Right ventricle myocardium superior (tissue), 1 donor: Measurements from ENCODE around the gene TMEM131. TPM values are rescaled to one million over a fixed set of nuclear protein-coding genes. Genes with fewer than 3 reads are reported as not detected.
"Not testable (repeated sequence)": the region's sequence is repeated elsewhere in the genome, so short reads cannot be mapped to it uniquely, and the experiment has no call there.

Source experiments
- ATAC-seq: fragments of 200-7000 bp; cut with Tn5 transposase; one replicate; pipeline ENCODE4 v1.9.1; 2020; ENCODE audit warnings: mild to moderate bottlenecking; ENCODE audit not compliant: poor library complexity
- DNase-seq: peaks from one replicate; pipeline ENCODE4 v3.0.0-alpha.2; 2020
- intact Hi-C: fragments of 100-400 bp; cut with DNase I; formaldehyde crosslinking; loops from one replicate; pipeline ENCODE4 v1.11.2; 2022
- total RNA-seq: library from RNA; stranded (reverse); fragmentation: NEBNext Ultra II Directional; extraction: Animal tissue kit (Norgen Biotek cat#: 25700); gene quantifications from one replicate; pipeline ENCODE4 v1.2.1, GENCODE V29; 2021
- donor health status: DM: no; HTN: yes; CAD: no; lungs with severe emphysema.

TMEM131 gene
- total RNA-seq, 1 donor from 2014 or later = 26.7 TPM

DNA sequence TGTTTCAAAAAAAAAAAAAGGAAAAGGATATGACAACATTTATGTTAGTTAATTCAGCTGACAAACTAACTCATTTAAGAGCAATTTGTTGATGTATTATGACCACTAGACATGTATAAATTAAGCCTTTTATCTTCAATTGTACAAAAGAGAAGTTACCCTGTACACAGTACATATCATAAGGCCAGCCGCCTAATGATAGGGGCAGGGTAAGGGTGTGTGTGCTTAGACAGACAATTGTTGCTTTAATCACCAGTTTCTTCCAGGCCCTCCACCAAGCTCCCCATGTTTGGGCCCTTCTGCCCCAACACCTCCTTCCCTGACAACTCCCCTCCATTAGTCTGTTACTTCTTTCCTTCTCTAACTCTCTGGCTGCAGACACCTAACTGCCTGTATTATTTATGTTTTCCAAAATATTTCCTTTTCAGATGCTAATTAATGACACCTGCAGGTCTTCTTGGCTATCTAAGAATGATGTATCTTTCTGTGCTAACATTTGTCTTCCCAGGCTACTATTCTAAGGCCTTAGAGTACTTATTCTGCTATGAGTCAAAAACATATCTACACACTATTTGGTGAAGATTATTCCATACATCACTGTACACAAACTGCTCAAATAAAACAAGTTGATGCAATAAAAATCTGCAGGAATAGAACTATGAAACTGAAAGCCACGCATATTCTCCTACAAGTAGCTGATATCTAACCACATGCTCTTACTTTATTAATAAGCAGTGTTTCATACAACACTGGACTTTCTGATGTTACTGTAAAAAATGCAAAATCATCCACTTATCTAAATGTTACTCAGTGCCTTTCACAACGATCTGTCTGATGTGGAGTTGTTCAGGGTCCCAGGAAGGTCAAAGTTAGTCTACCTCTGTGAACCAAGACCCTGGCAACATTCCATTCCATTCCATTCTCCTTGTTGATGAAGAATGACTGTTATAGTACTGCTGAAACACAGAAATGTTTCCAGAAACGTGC, 26.4 kb downstream of the TMEM131 start:
- no peak for ATAC-seq

GRCh38 chr2:97967931-97968627, 27.7 kb downstream of the TMEM131 start:
- no peak for DNase-seq
- intact Hi-C loops = no loop called here
- ATAC-seq = no peak

More for the DNA sequence above, 26.4 kb downstream of the TMEM131 start:
- intact Hi-C loops = no loop called here
- DNase-seq = no peak

DNA sequence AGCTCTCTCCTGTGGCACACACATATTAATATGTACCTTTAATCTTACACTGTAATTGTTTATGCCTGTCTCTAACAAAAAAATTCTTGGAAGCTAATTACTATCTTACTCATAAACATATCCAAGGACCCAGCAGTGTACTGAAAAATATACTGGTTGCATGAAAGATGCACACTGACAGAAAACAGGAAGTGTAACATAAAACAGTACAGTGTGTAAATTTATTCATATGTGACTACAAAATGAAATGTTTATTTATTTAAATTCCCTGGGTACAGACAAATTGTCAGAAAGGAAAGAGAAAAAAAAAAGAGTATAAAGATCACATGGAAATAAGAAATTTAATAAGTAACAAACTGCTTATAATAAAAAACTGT, 28.5 kb downstream of the TMEM131 start:
- DNase-seq (no peak), ATAC-seq (no peak)
- intact Hi-C loops = no loop called here

DNA sequence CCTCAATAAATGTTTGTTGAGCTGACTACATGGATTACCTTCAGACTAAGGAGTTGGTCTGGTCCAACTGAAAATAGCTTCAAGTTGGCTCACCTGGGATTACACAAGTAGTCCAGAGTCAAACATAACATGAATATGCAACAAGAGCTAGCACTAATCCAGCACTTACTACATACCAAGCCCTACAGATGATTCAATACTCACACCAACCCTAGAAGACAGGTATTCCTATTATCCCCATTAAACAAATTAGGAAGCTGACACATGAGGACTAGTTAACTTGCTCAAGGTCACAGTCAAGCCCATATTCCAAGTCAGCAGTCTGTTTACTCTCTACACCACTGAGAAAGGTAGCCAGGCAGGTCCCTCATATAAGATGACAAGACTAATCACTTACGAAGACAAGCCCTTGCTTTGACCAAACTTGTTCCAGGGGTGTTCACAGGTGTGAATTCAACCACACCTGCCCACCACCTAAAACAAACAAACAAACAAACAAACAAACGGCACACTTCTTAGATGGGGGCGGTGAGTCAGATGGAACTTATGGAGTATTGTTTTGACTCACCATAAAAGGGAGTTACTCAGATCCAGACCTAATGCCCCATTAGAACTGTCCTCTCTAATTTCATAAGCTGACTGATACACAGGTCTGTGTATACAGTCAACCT, 29.1 kb downstream of the TMEM131 start:
- intact Hi-C loops = no loop called here
- ATAC-seq (peak; percentile 11), DNase-seq (no peak)

DNA sequence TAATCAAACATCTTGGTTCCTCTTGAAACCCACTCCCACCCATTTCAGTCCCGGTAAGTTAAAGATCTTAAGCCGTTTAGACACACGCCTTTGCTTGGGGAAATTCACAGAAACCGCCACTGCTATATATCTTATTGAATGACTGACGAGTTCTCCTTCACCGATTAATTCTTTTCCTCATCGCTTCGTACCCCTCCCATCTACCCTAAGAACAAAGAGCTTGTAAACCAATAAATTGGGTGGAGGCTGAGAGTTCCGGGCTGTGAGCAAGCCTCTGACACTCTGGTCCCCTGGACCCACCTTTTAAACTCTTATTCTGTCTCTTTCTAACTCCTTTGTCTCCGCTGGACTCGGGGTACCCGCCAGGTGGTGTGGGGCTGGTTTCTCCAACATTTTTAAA, 30.6 kb downstream of the TMEM131 start:
- ATAC-seq (no peak), DNase-seq (no peak)
- intact Hi-C loops = no loop called here

DNA sequence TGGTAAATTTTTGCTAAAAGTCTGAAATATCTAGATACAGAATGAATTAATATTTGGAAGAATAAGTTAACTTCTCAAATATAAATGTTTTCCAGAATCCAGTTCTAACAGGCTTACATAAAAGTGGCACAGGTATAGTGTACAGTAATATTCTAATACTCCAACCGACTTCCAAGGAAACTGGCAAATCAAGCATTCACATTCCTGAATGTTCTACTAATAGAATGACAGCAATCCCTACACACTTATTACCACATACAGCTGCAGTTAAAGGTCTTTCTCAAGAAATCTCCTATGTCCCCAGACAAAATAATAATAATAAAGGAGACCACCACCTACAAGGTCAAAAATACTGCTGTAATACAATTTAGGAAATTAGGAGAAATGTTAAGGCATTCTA, 31.9 kb downstream of the TMEM131 start:
- ATAC-seq = no peak
- no peak for DNase-seq
- intact Hi-C loops = no loop called here

DNA sequence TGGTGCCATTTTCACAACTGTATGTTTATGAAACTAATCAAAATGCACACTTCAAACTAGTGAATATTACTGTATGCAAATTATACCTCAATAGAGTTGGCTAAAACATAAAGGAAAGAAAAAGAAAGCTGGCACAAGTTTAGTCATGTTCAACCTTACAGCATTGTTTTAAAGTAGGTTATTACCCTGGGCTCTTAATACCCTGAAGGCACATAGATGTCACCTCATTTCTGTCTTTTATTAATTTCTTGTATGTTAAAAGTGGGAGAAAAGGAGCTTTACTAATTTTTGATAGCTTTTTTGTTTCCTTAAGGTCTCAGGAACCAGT, 32.7 kb downstream of the TMEM131 start:
- no peak for DNase-seq
- intact Hi-C loops = no loop called here
- no peak for ATAC-seq

DNA sequence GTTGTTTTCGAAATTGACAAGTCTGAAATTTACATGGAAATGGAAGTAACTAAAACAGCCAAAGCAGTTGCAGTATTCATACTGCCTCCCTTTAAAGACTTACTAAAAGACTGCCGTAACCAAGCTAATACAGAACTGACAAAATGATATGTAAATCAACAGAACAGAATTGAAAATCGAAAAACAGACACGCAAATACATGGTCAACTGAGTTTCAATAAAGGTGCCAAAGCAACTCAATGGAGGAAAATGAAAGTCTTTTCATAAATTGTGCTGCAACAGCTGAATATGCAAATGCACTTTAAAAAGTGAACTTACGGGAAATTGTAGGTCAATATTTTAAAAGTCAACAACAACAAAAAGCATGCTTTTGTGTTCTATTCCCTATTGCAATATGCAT, 34.2 kb downstream of the TMEM131 start:
- intact Hi-C loops = no loop called here
- DNase-seq (no peak), ATAC-seq (no peak)

DNA sequence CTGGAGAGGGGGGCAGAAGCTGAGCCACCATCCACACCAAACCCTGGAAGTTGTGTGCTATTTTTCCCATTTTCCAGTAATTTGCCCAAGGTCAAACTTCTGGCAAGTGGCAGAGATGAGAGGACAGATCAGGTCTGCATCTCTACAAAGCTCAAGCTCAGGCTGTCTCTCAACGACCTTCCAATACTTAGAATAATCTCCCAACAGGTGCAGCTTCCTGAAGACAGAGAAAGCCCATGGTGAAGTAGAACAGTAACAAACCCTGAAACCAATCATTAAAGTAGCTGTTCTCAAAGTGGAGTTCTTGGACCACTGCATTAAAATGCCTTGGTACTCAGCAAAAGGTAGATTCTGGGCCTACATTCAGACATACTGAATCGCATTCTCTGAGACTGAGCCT, 37.6 kb downstream of the TMEM131 start:
- intact Hi-C loops = no loop called here
- DNase-seq (no peak), ATAC-seq (no peak)

- DNase-seq (no peak), ATAC-seq (peak; percentile 63)
- intact Hi-C loops = no loop called here
These were observed 38.1 kb downstream of the TMEM131 start for GRCh38 chr2:97957432-97958183.

DNA sequence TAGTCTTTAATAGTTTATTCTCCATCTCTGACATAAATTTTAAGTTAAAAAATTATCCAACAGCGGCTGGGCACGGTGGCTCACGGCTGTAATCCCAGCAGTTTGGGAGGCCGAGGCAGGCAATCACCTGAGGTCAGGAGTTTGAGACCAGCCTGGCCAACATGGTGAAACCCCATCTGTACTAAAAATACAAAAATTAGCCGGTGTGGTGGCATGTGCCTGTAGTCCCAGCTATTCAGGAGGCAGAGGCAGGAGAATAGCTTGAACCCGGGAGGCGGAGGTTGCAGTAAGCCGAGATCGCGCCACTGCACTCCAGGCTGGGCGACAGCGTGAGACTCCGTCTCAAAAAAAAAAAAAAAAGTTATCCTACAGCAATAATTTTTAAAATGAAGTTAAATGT, 39.0 kb downstream of the TMEM131 start:
- intact Hi-C loops, DNase-seq, ATAC-seq: not testable (repeated sequence)

DNA sequence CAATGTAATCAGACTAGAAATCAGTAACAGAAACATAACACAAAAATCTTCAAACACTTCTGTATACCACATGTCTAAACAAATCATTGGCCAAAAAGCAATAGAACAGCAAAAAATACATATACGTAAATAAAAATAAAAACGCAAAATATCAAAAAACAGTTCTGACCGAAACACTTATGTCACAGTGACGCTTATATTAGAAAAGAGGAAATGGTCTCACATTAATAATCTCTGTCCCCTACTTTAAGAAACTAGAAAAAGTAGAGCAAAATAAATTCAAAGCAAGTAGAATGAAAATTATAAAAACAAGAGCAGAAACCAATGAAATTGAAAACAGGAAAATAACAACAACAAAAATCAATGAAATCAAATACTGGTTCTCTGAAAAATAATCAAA, 41.9 kb downstream of the TMEM131 start:
- DNase-seq (no peak), ATAC-seq (no peak)
- intact Hi-C loops = no loop called here

DNA sequence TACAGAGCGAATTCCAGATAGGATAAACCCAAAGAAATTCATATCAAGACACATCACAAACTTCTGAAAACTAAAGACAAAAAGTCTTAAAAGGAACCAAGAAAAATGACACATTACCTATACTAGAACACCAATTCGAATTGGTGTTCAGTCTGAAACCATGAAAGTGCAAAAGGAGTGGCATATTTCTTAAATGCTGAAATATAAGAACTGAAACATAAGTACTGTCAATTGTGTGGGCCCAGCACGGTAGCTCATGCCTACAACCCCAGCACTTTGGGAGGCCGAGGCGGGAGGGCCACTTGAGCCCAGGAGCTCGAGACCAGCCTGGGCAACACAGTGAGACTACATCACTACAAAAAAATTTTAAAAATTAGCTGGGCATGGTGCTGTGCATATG, 43.4 kb downstream of the TMEM131 start:
- intact Hi-C loops = no loop called here
- DNase-seq = no peak
- ATAC-seq = no peak

GRCh38 chr2:97951155-97951680, 44.5 kb downstream of the TMEM131 start:
- no peak for ATAC-seq
- no peak for DNase-seq
- intact Hi-C loops = no loop called here

DNA sequence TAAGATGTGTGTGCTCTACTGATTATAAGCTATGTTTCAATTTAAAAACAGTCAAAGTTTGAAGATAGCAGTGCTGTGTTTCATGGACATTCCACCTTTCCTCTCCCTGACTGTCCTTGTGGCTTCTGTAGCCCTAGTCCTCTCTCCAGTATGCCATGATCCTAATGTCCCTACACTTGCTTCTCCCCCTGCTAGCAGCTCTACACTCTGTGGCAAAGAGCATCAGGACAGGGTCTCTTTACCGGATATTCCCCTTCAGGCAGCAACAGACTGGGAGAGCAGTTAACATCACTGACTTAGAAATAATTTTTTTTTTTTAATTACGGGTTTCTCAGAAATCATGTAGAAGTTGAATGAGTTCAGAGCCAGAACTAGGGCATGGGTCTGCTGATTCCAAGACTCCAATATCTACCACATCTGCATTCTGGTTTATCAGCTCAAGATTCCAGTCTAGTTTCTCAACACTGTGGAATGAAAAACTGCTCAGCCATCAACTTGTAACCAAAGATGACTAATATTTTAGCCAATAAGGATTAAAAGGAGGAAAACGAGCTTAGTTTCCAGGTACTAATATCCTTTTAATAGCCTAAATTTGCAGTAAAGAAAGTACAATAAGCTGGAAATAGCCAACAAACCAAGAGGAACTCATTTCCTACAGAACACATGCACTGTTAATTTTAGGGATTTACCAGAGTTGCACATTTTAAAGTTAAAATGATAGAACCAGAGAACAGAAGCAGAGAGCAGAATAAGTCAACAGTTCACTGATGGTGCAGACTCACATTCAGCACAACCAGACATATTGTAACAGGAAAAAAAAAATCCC, 45.2 kb downstream of the TMEM131 start:
- DNase-seq (no peak), ATAC-seq (no peak)
- intact Hi-C loops = no loop called here

DNA sequence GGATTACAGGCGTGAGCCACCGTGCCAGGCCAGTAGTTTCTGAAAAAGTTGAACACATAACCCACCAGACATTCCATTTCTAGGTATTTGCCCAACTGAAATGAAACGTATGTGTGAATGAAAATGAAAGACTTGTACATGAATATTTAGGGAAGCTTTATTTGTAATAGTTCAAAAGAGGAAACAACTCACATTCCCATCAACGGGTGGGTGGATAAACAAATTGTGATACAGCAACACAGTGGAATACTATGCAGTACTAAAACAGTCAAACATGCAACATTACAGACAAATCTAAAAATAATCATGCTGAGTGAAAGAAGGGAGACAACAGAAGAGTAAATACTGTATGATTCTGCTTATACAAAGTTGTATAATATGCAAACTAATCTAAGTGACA, 46.8 kb downstream of the TMEM131 start:
- intact Hi-C loops = no loop called here
- ATAC-seq = no peak

DNA sequence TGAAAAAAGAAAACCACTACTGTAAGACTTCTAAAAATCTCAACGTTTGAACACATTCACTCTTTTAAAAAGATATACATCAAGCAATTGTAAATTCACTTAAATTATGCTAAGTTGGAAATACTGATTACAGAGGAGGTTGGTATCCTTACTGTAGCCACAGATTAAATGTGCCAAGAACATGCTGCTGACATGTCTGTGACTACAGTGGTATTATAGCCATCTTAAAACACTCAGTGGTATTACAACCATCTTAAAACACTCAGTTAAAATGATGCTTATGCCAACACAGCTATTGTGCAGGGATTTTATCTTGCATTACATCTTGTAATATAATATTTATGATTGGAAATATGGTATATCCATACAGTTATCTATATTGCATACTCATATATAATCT, 50.0 kb downstream of the TMEM131 start:
- DNase-seq (no peak), ATAC-seq (no peak)
- intact Hi-C loops = no loop called here

More for the DNA sequence above, 46.8 kb downstream of the TMEM131 start:
- no peak for DNase-seq

- DNase-seq (no peak), ATAC-seq (no peak)
- intact Hi-C loops = no loop called here
These were observed 58.9 kb downstream of the TMEM131 start for GRCh38 chr2:97936881-97937280.
